Chondrocyte (in vitro differentiated cells): ENCODE results near the gene MDFIC2. TPM values are rescaled to one million over a fixed set of nuclear protein-coding genes. Genes with fewer than 3 reads are reported as not detected.

Source experiments
- DNase-seq: peaks from one replicate; pipeline ENCODE4 v3.0.0; 2021; ENCODE audit warnings: mixed read lengths, low spot score
- H3K27ac Mint-ChIP-seq: one replicate; pipeline ENCODE4 v1.8.0; 2021; ENCODE audit warnings: mild to moderate bottlenecking, moderate library complexity, mixed read lengths; ENCODE audit not compliant: unreplicated experiment
- H3K27me3 Mint-ChIP-seq: 2 replicates; pipeline ENCODE4 v1.8.0; 2021; ENCODE audit warnings: low read depth, mixed read lengths
- H3K36me3 Mint-ChIP-seq: 2 replicates; pipeline ENCODE4 v1.8.0; 2021; ENCODE audit warnings: low read depth, mixed read lengths
- H3K4me1 Mint-ChIP-seq: 2 replicates; pipeline ENCODE4 v1.8.0; 2021; ENCODE audit warnings: low read depth, mild to moderate bottlenecking, mixed read lengths
- H3K4me3 Mint-ChIP-seq: one replicate; pipeline ENCODE4 v1.8.0; 2021; ENCODE audit warnings: mild to moderate bottlenecking, moderate library complexity, mixed read lengths; ENCODE audit not compliant: unreplicated experiment
- H3K9me3 Mint-ChIP-seq: 2 replicates; pipeline ENCODE4 v1.8.0; 2021; ENCODE audit warnings: low read depth, mixed read lengths
- total RNA-seq: library from RNA; stranded (reverse); gene quantifications from 3 replicates; pipeline ENCODE4 v1.2.1, GENCODE V29; 2021
- TF ChIP-seq, protein P1 (sequence below): fragments of 200-600 bp; sonication (generic); IDR thresholded peaks from 2 replicates; pipeline ENCODE4 v1.5.0; 2021; ENCODE audit warnings: antibody characterized with exemption, mild to moderate bottlenecking, moderate library complexity

Gene MDFIC2
- total RNA-seq, 1 donor from 2014 or later, result not detected

GRCh38 chr3:70247955-70248354 lies 64.5 kb downstream of the MDFIC2 start:
- H3K9me3 Mint-ChIP-seq, result peaks cover 5% of the 10 kb centered on the region
- H3K36me3 Mint-ChIP-seq, result no peaks in the 10 kb centered on the region
- no peak for DNase-seq
- H3K27ac Mint-ChIP-seq, result no peak overlapping the region
- TF ChIP-seq, protein P1, sequence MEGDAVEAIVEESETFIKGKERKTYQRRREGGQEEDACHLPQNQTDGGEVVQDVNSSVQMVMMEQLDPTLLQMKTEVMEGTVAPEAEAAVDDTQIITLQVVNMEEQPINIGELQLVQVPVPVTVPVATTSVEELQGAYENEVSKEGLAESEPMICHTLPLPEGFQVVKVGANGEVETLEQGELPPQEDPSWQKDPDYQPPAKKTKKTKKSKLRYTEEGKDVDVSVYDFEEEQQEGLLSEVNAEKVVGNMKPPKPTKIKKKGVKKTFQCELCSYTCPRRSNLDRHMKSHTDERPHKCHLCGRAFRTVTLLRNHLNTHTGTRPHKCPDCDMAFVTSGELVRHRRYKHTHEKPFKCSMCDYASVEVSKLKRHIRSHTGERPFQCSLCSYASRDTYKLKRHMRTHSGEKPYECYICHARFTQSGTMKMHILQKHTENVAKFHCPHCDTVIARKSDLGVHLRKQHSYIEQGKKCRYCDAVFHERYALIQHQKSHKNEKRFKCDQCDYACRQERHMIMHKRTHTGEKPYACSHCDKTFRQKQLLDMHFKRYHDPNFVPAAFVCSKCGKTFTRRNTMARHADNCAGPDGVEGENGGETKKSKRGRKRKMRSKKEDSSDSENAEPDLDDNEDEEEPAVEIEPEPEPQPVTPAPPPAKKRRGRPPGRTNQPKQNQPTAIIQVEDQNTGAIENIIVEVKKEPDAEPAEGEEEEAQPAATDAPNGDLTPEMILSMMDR, result no peak
- no peak overlapping the region for H3K4me3 Mint-ChIP-seq
- peaks cover 13% of the 10 kb centered on the region for H3K4me1 Mint-ChIP-seq
- H3K27me3 Mint-ChIP-seq, result peaks cover 5% of the 10 kb centered on the region

- Mint-ChIP-seq H3K4me1 (peaks cover 21% of the 10 kb centered on the region), H3K27me3 (peaks cover 4% of the 10 kb centered on the region), H3K27ac (no peak overlapping the region), H3K4me3 (no peak overlapping the region), H3K36me3 (no peaks in the 10 kb centered on the region), H3K9me3 (peaks cover 5% of the 10 kb centered on the region)
- TF ChIP-seq, protein P1, result no peak
- DNase-seq, result no peak
Observed at GRCh38 chr3:70245746-70246525, 66.5 kb downstream of the MDFIC2 start.

DNA sequence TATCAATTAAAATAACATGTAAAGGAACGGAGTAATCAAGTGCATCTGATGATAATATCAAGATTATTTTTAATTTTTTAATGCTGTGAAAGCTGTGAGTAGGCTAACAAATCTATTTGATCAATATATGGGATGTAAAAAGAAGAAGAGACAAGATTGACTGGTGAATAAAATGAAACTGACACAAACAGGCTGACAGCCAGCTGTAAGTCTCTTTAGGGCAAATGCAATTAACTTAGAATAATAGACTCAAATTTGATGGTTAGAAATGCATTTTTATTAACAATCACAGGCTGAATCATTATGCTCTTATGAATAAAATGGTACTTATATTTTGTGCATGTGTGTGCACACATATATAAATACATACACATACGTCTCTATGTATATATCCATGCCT lies 68.0 kb downstream of the MDFIC2 start:
- H3K4me1 Mint-ChIP-seq, result peaks cover 18% of the 10 kb centered on the region
- peaks cover 7% of the 10 kb centered on the region for H3K27me3 Mint-ChIP-seq
- H3K36me3 Mint-ChIP-seq, result no peaks in the 10 kb centered on the region
- no peak for DNase-seq
- TF ChIP-seq, protein P1, result no peak
- H3K27ac Mint-ChIP-seq, result no peak overlapping the region
- H3K4me3 Mint-ChIP-seq, result no peak overlapping the region
- peaks cover 5% of the 10 kb centered on the region for H3K9me3 Mint-ChIP-seq

DNA sequence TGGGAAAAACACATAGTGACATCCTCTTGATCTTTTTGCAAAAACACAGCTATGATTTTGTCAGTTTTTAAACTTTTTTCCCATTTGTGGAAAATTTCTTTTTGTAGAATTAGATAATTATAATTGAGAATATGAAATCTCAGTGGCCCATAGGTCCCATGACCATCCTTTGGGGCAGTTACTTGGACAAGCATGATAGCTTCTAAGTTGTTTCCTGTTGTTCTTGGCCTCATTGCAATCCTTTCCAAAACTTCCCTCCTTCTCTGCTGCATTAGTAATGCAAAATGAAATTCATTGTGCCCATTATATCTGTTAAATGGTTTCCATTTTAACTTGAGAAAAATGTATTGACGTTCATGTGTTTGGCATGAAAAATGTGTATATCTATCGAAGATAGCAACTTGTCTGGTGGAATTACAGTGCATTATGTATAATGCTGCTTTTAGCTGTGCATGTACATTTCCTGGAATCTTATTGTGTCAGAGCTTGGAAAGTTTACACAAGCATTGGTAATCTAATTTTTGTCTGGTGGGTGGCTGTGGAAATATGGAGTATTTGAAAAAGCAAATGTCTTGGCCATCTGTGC lies 70.0 kb downstream of the MDFIC2 start:
- H3K9me3 Mint-ChIP-seq, result peaks cover 5% of the 10 kb centered on the region
- H3K4me1 Mint-ChIP-seq, result peaks cover 8% of the 10 kb centered on the region
- no peak overlapping the region for H3K27ac Mint-ChIP-seq
- TF ChIP-seq, protein P1, result no peak
- H3K4me3 Mint-ChIP-seq, result no peak overlapping the region
- no peaks in the 10 kb centered on the region for H3K36me3 Mint-ChIP-seq
- H3K27me3 Mint-ChIP-seq, result peaks cover 8% of the 10 kb centered on the region
- DNase-seq, result no peak

DNA sequence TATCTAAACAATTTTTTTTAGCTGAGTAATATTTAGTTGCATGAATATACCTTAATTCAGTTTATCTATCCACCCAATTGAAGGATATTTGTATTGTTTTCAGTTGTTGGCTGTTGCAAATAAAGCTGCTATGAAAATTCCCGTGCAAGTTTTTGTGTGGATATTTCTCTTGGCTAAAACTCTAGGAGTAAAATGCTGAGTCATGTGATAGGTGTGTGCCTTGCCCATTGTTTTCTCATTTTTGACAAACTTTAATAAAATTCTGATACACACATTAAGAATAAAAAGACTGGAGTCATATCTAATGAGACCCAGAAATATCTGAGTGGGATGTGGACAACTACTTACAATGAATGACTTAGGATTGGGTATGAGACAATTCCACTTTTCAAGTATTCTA lies 78.6 kb downstream of the MDFIC2 start:
- Mint-ChIP-seq H3K36me3 (no peaks in the 10 kb centered on the region), H3K9me3 (peaks cover 6% of the 10 kb centered on the region), H3K27ac (no peak overlapping the region), H3K4me1 (no peaks in the 10 kb centered on the region), H3K4me3 (no peak overlapping the region), H3K27me3 (peaks cover 23% of the 10 kb centered on the region)
- DNase-seq, result no peak
- TF ChIP-seq, protein P1, result no peak
